Heart left ventricle (tissue), 16 donors: ENCODE results near the gene FYB2. TPM values are rescaled to one million over a fixed set of nuclear protein-coding genes. Genes with fewer than 3 reads are reported as not detected.

Source experiments
- ATAC-seq, 4 donors: fragments of 200-7000 bp; cut with Tn5 transposase; one replicate each; pipeline ENCODE4 v1.9.1; 2020 to 2022; ENCODE audit warnings: moderate library complexity in 4 of 4, mild to moderate bottlenecking in 3 of 4, moderate number of reproducible peaks in 1 of 4
- DNase-seq, 5 donors: peaks; one replicate each; pipeline ENCODE4 v3.0.0-alpha.2; 2020
- H3K27ac ChIP-seq, 12 donors: fragments of 200-600 bp; sonication (generic) in 4 of 12; one replicate each; pipeline versions ENCODE4 v1.5.0 to v1.8.0; 2016 to 2022; ENCODE audit warnings: mild to moderate bottlenecking in 2 of 12
- H3K27me3 ChIP-seq, 9 donors: fragments of 200-600 bp; sonication (generic) in 2 of 9; one replicate each; pipeline versions ENCODE4 v1.5.1 to v1.8.0; 2016 to 2022; ENCODE audit warnings: mild to moderate bottlenecking in 3 of 9
- H3K36me3 ChIP-seq, 9 donors: fragments of 200-600 bp; sonication (generic) in 2 of 9; one replicate each; pipeline versions ENCODE4 v1.5.0 to v1.8.0; 2018 to 2022; ENCODE audit warnings: mild to moderate bottlenecking in 2 of 9
- H3K4me1 ChIP-seq, 12 donors: fragments of 200-600 bp; sonication (generic) in 4 of 12; one replicate each; pipeline versions ENCODE4 v1.5.0 to v1.8.0; 2016 to 2022; ENCODE audit warnings: mild to moderate bottlenecking in 3 of 12
- H3K4me3 ChIP-seq, 12 donors: fragments of 200-600 bp; sonication (generic) in 4 of 12; one replicate each; pipeline versions ENCODE4 v1.5.0 to v1.8.0; 2017 to 2022; ENCODE audit warnings: mild to moderate bottlenecking in 9 of 12, moderate library complexity in 4 of 12
- H3K9me3 ChIP-seq, 12 donors: fragments of 200-600 bp; sonication (generic) in 4 of 12; one replicate each; pipeline versions ENCODE4 v1.5.0 to v1.8.0; 2016 to 2022; ENCODE audit warnings: mild to moderate bottlenecking in 1 of 12
- POLR2A ChIP-seq, 2 donors: fragments of 450-650 bp; IDR thresholded peaks; one replicate each; pipeline ENCODE4 v1.6.1; 2017; ENCODE audit warnings: antibody characterized with exemption in 2 of 2, mild to moderate bottlenecking in 2 of 2, moderate library complexity in 2 of 2
- WGBS, 4 donors: extraction: QIAGEN DNeasy Blood & Tissue Kit in 2 of 4; methylation state at CpG; one replicate each; pipeline versions ENCODE4 v1.1.5 to v1.1.7; 2013 to 2018; 5-methylcytosine and 5-hydroxymethylcytosine counted together
- intact Hi-C, 10 donors: fragments of 100-400 bp; cut with DNase I; formaldehyde crosslinking; loops; one replicate each; pipeline versions ENCODE4 v1.11.1 to v1.14.2; 2022
- polyA plus RNA-seq, 2 donors: library from polyadenylated mRNA; stranded (reverse); fragments of 200-250 nt; gene quantifications; one replicate each; pipeline ENCODE4 v1.2.3, GENCODE V29; 2013
- total RNA-seq, 9 donors: library from RNA; depleted of rRNA in 2 of 9; stranded (reverse); fragments of >200 nt in 2 of 9; fragmentation: NEBNext Ultra II Directional in 3 of 9; extraction: Animal tissue kit (Norgen Biotek cat#: 25700) in 3 of 9; gene quantifications; one replicate each; pipeline versions ENCODE4 v1.1.0 to v1.2.4, GENCODE V29; 2016 to 2023
- TF ChIP-seq, protein P1 (sequence below), 12 donors: fragments of 200-600 bp; sonication (generic) in 4 of 12; IDR thresholded peaks; one replicate each; pipeline versions ENCODE4 v1.5.0 to v1.8.0; 2018 to 2022; ENCODE audit warnings: antibody characterized with exemption in 12 of 12, mild to moderate bottlenecking in 5 of 12
- donor health status: ischemic (EF 13 %, LVEDD 7.1; RV severe dilation, severe dysfunction).
- donor health status: healthy with polysubstance abuse.
- donor health status: DM: no; HTN: yes; CAD: no.
- donor health status: DM: no; HTN: no; CAD: no.
- donor health status: ischemic (EF 25% LVEDD 6.9; RV normal size, moderate dysfunction).
- donor health status: ischemic (EF 25% LVEDD 5.7; RV mildly dilated, moderate dysfunction).
- donor health status: healthy.
- donor health status: DM: yes; HTN: yes; CAD: no.
- donor health status: ischemic (EF 35%, LVEDD 5.7; RV mildly dilated, moderate dysfunction).
- donor health status: nonischemic (EF 11% LVEDD 7.7; RV severe dilation, severe dysfunction).
- donor health status: DM: yes; HTN: yes; CAD: no.
- donor health status: PGD.
- donor health status: ischemic (EF 29% LVEDD 5.4; RV normal size, mild dysfunction).
- donor health status: nonischemic (EF 23%, LVEDD 6.1; RV moderate dilation, normal function).

Gene FYB2
- total and polyA plus RNA-seq, 11 donors, result 0.15 to 46.3 (median 9.1) TPM

- TF ChIP-seq, protein P1, sequence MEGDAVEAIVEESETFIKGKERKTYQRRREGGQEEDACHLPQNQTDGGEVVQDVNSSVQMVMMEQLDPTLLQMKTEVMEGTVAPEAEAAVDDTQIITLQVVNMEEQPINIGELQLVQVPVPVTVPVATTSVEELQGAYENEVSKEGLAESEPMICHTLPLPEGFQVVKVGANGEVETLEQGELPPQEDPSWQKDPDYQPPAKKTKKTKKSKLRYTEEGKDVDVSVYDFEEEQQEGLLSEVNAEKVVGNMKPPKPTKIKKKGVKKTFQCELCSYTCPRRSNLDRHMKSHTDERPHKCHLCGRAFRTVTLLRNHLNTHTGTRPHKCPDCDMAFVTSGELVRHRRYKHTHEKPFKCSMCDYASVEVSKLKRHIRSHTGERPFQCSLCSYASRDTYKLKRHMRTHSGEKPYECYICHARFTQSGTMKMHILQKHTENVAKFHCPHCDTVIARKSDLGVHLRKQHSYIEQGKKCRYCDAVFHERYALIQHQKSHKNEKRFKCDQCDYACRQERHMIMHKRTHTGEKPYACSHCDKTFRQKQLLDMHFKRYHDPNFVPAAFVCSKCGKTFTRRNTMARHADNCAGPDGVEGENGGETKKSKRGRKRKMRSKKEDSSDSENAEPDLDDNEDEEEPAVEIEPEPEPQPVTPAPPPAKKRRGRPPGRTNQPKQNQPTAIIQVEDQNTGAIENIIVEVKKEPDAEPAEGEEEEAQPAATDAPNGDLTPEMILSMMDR (IDR thresholded peaks at IDR 0.05), result no peak
- no peak for TF ChIP-seq POLR2A (IDR thresholded peaks at IDR 0.05)
- intact Hi-C loops, result loop anchor here in 2 of 10 donors (10.0 kb wide), 2 partner anchors 74 to 1434 kb away; partner anchors contain the start of gene PRKAA2 (in 1 of the 2)
Measured at GRCh38 chr1:56719171-56719570, 100.0 kb downstream of the FYB2 start.

GRCh38 chr1:56715156-56715555 is 104.0 kb downstream of the FYB2 start:
- Histone ChIP-seq H3K27ac (no peak overlapping the region), H3K9me3 (no peaks in the 10 kb centered on the region), H3K4me1 (peaks cover 0 to 6% (median 0%) of the 10 kb centered on the region in 12 donors), H3K4me3 (no peak overlapping the region), H3K27me3 (no peaks in the 10 kb centered on the region), H3K36me3 (no peaks in the 10 kb centered on the region)
- 60 to 72% (median 62%) methylated on average over 1 of the region's 1 CpG for WGBS, 4 donors
- intact Hi-C loops, result loop anchor here in 2 of 10 donors (10.0 kb wide), 2 partner anchors 70 to 1430 kb away; partner anchors contain the start of gene PRKAA2 (in 1 of the 2)
- ATAC-seq (no peak), DNase-seq (no peak)
- TF ChIP-seq POLR2A (IDR thresholded peaks at IDR 0.05), result no peak
- TF ChIP-seq, protein P1 (IDR thresholded peaks at IDR 0.05), result no peak

More at GRCh38 chr1:56719171-56719570, 100.0 kb downstream of the FYB2 start:
- DNase-seq, result no peak
- Histone ChIP-seq H3K4me3 (no peak overlapping the region), H3K9me3 (no peaks in the 10 kb centered on the region), H3K36me3 (peaks cover 0 to 13% (median 0%) of the 10 kb centered on the region in 9 donors), H3K27me3 (no peaks in the 10 kb centered on the region), H3K27ac (no peak overlapping the region), H3K4me1 (peaks cover 0 to 4% (median 0%) of the 10 kb centered on the region in 12 donors)
- 48 to 63% (median 62%) methylated on average over 1 of the region's 1 CpG for WGBS, 4 donors
- ATAC-seq, result peak in 1 of 4 donors; percentile 48

- Histone ChIP-seq H3K4me1 (peaks cover 0 to 18% (median 0%) of the 10 kb centered on the region in 12 donors), H3K4me3 (no peak overlapping the region), H3K9me3 (no peaks in the 10 kb centered on the region), H3K27me3 (no peaks in the 10 kb centered on the region), H3K36me3 (peaks cover 0 to 6% (median 2%) of the 10 kb centered on the region in 9 donors), H3K27ac (no peak overlapping the region)
- ATAC-seq, result peak in 1 of 4 donors; percentile 33
- WGBS, 4 donors, result 68 to 77% (median 75%) methylated on average over 1 of the region's 1 CpG
- no peak for DNase-seq
- intact Hi-C loops, result loop anchor here in 3 of 10 donors (5.0 to 10.0 kb wide), 3 partner anchors 68 to 1428 kb away; partner anchors contain the start of gene PRKAA2 (in 1 of the 3)
- TF ChIP-seq, protein P1 (IDR thresholded peaks at IDR 0.05), result no peak
- no peak for TF ChIP-seq POLR2A (IDR thresholded peaks at IDR 0.05)
Measured at GRCh38 chr1:56713112-56713511, 106.1 kb downstream of the FYB2 start.

- H3K27ac ChIP-seq, result no peak overlapping the region
- DNase-seq (no peak), ATAC-seq (no peak)
- no peak for TF ChIP-seq POLR2A (IDR thresholded peaks at IDR 0.05)
- TF ChIP-seq, protein P1 (IDR thresholded peaks at IDR 0.05), result no peak
- peaks cover 0 to 18% (median 0%) of the 10 kb centered on the region in 12 donors for H3K4me1 ChIP-seq
- H3K36me3 ChIP-seq, result peaks cover 0 to 16% (median 6%) of the 10 kb centered on the region in 9 donors
- 45 to 64% (median 50%) methylated on average over 1 of the region's 1 CpG for WGBS, 4 donors
- no peaks in the 10 kb centered on the region for H3K9me3 ChIP-seq
- no peak overlapping the region for H3K4me3 ChIP-seq
- intact Hi-C loops, result loop anchor here in 3 of 10 donors (5.0 to 10.0 kb wide), 3 partner anchors 67 to 1427 kb away; partner anchors contain the start of gene PRKAA2 (in 1 of the 3)
- H3K27me3 ChIP-seq, result no peaks in the 10 kb centered on the region
Measured at GRCh38 chr1:56712150-56712549, 107.1 kb downstream of the FYB2 start.
